Adrenal gland (tissue), 12 donors: Measurements from ENCODE around the gene CERCAM. TPM values are rescaled to one million over a fixed set of nuclear protein-coding genes. Genes with fewer than 3 reads are reported as not detected.

ENCODE experiments used
- DNase-seq, 7 donors: peaks; one replicate each; pipeline ENCODE4 v3.0.0-alpha.2; 2019 to 2020
- H3K27ac ChIP-seq, 5 donors: fragments of 200-600 bp; sonication (generic) in 4 of 5; 1 replicate in 3 of 5; 2 replicates in 2 of 5; pipeline versions ENCODE4 v1.5.1 to v1.8.0; 2016 to 2020; ENCODE audit warnings: mild to moderate bottlenecking in 1 of 5
- H3K27me3 ChIP-seq: fragments of 200-600 bp; 2 replicates; pipeline ENCODE4 v1.8.0; 2021
- H3K36me3 ChIP-seq, 2 donors: fragments of 200-600 bp; replicated peaks in 1 of 2; 1 replicate in 1 of 2; 2 replicates in 1 of 2; pipeline versions ENCODE4 v1.5.1 to v1.8.0; 2018 to 2022
- H3K4me1 ChIP-seq, 2 donors: fragments of 200-600 bp; replicated peaks in 1 of 2; 1 replicate in 1 of 2; 2 replicates in 1 of 2; pipeline versions ENCODE4 v1.5.1 to v1.8.0; 2018 to 2021
- H3K4me3 ChIP-seq, 4 donors: fragments of 200-600 bp; sonication (generic) in 3 of 4; one replicate each; pipeline ENCODE4 v1.5.1; 2016 to 2018
- H3K9me3 ChIP-seq, 3 donors: fragments of 200-600 bp; sonication (generic) in 1 of 3; replicated peaks in 1 of 3; 1 replicate in 2 of 3; 2 replicates in 1 of 3; pipeline versions ENCODE4 v1.5.1 to v1.8.0; 2016 to 2021
- POLR2A ChIP-seq, 2 donors: fragments of 450-650 bp; IDR thresholded peaks; one replicate each; pipeline ENCODE4 v1.6.1; 2017; ENCODE audit warnings: antibody characterized with exemption in 2 of 2, mild to moderate bottlenecking in 2 of 2, moderate library complexity in 1 of 2
- WGBS, 4 donors: extraction: QIAGEN DNeasy Blood & Tissue Kit in 2 of 4; methylation state at CpG; one replicate each; pipeline versions ENCODE4 v1.1.5 to v1.1.7; 2013 to 2017; 5-methylcytosine and 5-hydroxymethylcytosine counted together
- intact Hi-C, 2 donors: fragments of 100-400 bp; cut with DNase I; formaldehyde crosslinking; loops; one replicate each; pipeline versions ENCODE4 v1.14.1 to v1.15.0; 2022 to 2023
- polyA plus RNA-seq, 3 donors: library from polyadenylated mRNA; stranded (reverse); fragments of 200-250 nt in 2 of 3; fragments of 350-450 nt in 1 of 3; fragmentation: Illumina TruSeq in 1 of 3; extraction: RNeasy Lipid Tissue Mini Kit (QIAGEN cat#74804) in 1 of 3; gene quantifications; one replicate each; pipeline ENCODE4 v1.2.3, GENCODE V29; 2013 to 2014
- total RNA-seq, 9 donors: library from RNA; depleted of rRNA in 4 of 9; stranded (reverse); fragments of >200 nt in 4 of 9; fragments of 120-200 nt in 1 of 9; fragmentation: NEBNext Ultra II Directional in 1 of 9; extraction: Animal tissue kit (Norgen Biotek cat#: 25700) in 1 of 9; gene quantifications; one replicate each; pipeline versions ENCODE4 v1.1.0 to v1.2.4, GENCODE V29; 2013 to 2023
- TF ChIP-seq, protein P1 (sequence below), 6 experiments: fragments of 450-650 bp in 4 of 6; fragments of 200-600 bp in 2 of 6; sonication (generic) in 1 of 6; IDR thresholded peaks; 1 replicate in 5 of 6; 2 replicates in 1 of 6; pipeline versions ENCODE4 v1.5.1 to v1.8.0; 2016 to 2021; ENCODE audit warnings: antibody characterized with exemption in 6 of 6, mild to moderate bottlenecking in 2 of 6, moderate library complexity in 1 of 6
- donor health status: healthy with polysubstance abuse.
- donor health status: Bipolar disorder and iron deficiency.
- donor health status: DM: yes; HTN: yes; CAD: no.
- donor health status: DM: no; HTN: no; CAD: no.
- donor health status: DM: no; HTN: no; CAD: no.
- donor health status: DM: yes; HTN: yes; CAD: no.

CERCAM gene
- total and polyA plus RNA-seq, 12 donors, result 5.1 to 43.5 (median 16.7) TPM

DNA sequence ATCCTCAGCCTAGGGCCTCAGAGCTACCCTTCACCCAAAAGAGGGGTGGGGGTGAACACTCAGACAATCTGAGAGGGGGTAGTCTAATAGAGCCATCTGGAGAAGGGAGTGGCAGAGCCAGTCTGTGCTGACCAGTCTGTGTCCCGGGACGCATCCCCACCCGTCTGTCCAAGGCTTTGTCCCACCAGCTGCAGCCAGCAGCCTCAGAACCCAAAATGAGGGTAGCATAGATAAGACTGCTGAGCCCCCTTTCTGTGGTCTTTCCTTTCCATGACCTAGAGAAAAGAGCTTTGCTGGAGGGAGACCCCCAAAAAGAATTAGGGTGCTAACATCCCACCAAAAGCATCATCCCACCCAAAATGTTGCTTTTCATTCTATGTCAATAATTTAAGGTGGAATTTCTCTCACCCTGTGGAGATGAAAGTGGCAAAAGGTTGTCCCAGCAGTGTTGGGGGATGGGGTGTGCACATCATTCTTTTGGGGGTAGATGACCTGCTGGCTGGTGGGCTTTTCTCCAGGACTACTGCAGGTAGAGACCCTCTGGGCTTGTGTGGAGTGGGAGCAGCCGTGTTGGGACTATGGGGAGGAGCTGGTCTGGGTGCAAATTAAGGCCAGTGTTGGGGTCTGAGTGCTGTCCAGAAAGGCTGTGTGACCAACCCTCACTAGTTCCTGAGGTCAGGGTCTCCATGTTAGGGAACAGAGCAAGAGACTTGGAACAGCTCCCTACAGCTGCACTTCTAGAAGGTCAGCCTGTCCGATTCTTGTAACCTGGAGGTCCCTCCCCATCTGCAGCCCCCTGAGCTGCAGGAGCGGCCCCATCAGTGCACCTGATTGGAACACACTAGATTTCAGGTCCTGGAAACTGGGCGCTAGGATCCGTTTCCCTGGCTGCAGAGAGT is 29.6 kb upstream of the CERCAM start:
- TF ChIP-seq POLR2A (IDR thresholded peaks at IDR 0.05), result no peak
- TF ChIP-seq, protein P1, sequence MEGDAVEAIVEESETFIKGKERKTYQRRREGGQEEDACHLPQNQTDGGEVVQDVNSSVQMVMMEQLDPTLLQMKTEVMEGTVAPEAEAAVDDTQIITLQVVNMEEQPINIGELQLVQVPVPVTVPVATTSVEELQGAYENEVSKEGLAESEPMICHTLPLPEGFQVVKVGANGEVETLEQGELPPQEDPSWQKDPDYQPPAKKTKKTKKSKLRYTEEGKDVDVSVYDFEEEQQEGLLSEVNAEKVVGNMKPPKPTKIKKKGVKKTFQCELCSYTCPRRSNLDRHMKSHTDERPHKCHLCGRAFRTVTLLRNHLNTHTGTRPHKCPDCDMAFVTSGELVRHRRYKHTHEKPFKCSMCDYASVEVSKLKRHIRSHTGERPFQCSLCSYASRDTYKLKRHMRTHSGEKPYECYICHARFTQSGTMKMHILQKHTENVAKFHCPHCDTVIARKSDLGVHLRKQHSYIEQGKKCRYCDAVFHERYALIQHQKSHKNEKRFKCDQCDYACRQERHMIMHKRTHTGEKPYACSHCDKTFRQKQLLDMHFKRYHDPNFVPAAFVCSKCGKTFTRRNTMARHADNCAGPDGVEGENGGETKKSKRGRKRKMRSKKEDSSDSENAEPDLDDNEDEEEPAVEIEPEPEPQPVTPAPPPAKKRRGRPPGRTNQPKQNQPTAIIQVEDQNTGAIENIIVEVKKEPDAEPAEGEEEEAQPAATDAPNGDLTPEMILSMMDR (IDR thresholded peaks at IDR 0.05), result no peak
- no peak overlapping the region for H3K4me3 ChIP-seq
- no peaks in the 10 kb centered on the region for H3K4me1 ChIP-seq
- H3K36me3 ChIP-seq, result peaks cover 0 to 34% of the 10 kb centered on the region in 2 donors
- no peak overlapping the region for H3K27ac ChIP-seq
- no peaks in the 10 kb centered on the region for H3K9me3 ChIP-seq
- intact Hi-C loops, result no loop called here
- DNase-seq, result no peak
- H3K27me3 ChIP-seq, result no peaks in the 10 kb centered on the region
- WGBS, 4 donors, result 90 to 95% (median 93%) methylated on average over 8 of the region's 8 CpGs

DNA sequence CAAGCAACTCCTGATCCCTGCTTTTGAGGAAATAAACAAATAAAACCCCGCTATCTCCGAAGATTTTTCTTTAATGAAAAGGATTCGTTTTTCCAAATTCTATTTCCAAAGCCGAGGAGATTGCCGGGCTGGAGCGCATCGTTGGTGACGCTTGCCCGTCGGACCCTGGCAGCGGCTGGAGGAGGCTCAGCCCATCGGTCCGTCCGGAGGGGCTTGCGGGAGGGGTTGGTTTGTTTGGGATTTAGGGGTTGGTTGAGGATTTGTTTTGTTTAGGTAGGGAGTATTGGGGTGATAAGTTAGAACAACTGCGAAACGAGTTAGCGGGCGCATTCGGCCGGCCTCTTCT is 28.7 kb upstream of the CERCAM start:
- no peak overlapping the region for H3K27ac ChIP-seq
- H3K9me3 ChIP-seq, result no peaks in the 10 kb centered on the region
- TF ChIP-seq POLR2A (IDR thresholded peaks at IDR 0.05), result no peak
- TF ChIP-seq, protein P1 (IDR thresholded peaks at IDR 0.05), result no peak
- no peak overlapping the region for H3K4me3 ChIP-seq
- no peaks in the 10 kb centered on the region for H3K27me3 ChIP-seq
- H3K4me1 ChIP-seq, result no peaks in the 10 kb centered on the region
- H3K36me3 ChIP-seq, result peaks cover 0 to 27% of the 10 kb centered on the region in 2 donors
- intact Hi-C loops, result no loop called here
- WGBS, 4 donors, result 90 to 92% (median 90%) methylated on average over 21 of the region's 21 CpGs
- DNase-seq, result no peak

DNA sequence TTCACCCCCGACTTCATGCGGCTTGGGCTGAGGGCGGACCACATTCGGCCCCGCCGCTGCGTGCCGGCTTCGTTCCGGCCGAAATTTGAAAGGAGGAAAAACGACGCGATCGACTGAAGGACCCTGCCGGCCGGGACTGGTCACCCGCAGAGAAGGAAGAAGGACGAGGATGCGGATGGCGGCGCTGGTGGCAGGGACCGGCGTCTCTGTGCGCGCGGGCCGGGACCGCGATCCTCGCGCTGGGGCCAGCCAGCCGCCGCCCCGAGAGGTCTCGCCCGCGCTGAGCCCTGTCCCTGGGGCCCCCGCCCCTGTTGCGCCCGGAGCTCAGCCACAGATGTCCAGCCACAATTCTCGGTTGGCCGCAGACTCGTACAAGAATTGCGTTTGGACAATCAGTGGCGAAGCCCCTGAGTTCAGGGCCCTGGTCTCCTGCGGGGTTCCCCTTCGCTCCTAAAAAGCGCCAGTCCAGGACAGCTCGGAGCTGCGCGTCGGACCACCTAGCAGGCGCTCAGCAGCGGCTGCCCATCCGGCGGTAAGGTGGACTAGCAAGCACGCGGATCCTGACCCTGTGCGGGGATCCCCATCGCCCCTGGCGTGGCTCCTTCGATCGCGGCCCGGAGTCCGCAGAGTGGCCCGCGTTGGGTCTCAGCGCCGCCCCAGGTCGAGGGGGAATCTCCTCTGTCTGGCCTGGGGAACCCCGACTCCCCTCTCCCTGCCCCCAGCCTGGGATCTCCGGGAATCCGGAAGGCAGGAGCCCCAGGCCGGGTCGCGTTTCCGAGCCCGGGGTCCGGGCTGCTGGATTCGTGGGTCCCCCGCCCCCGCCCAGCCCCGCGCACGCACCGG is 28.1 kb upstream of the CERCAM start:
- intact Hi-C loops, result no loop called here
- 86 to 89% (median 87%) methylated on average over 47 to 88 of the region's 88 CpGs for WGBS, 4 donors
- Histone ChIP-seq H3K36me3 (peaks cover 0 to 24% of the 10 kb centered on the region in 2 donors), H3K9me3 (no peaks in the 10 kb centered on the region), H3K4me1 (no peaks in the 10 kb centered on the region), H3K27me3 (no peaks in the 10 kb centered on the region), H3K27ac (no peak overlapping the region), H3K4me3 (no peak overlapping the region)
- TF ChIP-seq, protein P1 (IDR thresholded peaks at IDR 0.05), result no peak
- TF ChIP-seq POLR2A (IDR thresholded peaks at IDR 0.05), result no peak
- DNase-seq, result no peak

DNA sequence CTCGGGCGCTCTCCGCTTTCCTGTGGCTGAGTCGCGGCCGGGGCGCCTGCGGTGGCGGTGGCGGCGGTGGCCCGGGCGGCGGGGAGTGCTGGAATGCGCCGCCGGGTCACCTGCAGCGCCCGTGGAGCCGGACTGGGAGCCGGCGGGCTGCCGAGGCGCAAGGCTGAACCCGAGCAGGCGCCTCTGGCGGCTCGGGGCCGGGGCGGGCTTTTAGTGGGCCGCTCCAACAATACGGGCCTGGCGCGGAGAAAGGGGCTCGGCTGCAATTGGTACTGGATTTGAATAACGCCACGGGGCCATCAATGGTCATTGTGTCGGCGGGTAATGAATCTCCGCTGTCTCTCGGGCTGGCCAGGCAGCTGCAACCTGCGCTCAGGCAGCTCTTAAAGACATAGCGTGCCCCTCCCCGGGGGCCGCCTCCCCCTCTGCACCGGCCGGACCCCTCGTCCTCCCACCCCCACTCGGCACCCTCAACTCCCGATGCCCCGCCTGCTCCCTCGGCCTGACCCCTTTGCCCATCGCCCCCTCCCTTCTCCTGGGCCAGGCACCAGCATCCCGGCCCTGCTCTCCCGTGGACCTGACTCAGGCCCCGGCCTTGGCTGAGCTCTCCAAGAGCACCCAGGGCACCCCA is 27.4 kb upstream of the CERCAM start:
- no peak for DNase-seq
- Histone ChIP-seq H3K9me3 (no peaks in the 10 kb centered on the region), H3K36me3 (peaks cover 0 to 19% of the 10 kb centered on the region in 2 donors), H3K27me3 (no peaks in the 10 kb centered on the region), H3K27ac (no peak overlapping the region), H3K4me3 (no peak overlapping the region), H3K4me1 (no peaks in the 10 kb centered on the region)
- no peak for TF ChIP-seq POLR2A (IDR thresholded peaks at IDR 0.05)
- TF ChIP-seq, protein P1 (IDR thresholded peaks at IDR 0.05), result no peak
- WGBS, 4 donors, result 56 to 69% (median 67%) methylated on average over 9 to 56 of the region's 56 CpGs
- intact Hi-C loops, result no loop called here
